ENCODE results near the gene PBXIP1.
"Not testable (repeated sequence)": the region's sequence is repeated elsewhere in the genome, so short reads cannot be mapped to it uniquely, and the experiment has no call there.

PBXIP1 gene

GRCh38 chr1:154999571-155000410 lies 43.9 kb upstream of the PBXIP1 start:
- no peaks in the 10 kb centered on the region for H3K27me3 Mint-ChIP-seq
- ATAC-seq (replicated peaks), result no peak

DNA sequence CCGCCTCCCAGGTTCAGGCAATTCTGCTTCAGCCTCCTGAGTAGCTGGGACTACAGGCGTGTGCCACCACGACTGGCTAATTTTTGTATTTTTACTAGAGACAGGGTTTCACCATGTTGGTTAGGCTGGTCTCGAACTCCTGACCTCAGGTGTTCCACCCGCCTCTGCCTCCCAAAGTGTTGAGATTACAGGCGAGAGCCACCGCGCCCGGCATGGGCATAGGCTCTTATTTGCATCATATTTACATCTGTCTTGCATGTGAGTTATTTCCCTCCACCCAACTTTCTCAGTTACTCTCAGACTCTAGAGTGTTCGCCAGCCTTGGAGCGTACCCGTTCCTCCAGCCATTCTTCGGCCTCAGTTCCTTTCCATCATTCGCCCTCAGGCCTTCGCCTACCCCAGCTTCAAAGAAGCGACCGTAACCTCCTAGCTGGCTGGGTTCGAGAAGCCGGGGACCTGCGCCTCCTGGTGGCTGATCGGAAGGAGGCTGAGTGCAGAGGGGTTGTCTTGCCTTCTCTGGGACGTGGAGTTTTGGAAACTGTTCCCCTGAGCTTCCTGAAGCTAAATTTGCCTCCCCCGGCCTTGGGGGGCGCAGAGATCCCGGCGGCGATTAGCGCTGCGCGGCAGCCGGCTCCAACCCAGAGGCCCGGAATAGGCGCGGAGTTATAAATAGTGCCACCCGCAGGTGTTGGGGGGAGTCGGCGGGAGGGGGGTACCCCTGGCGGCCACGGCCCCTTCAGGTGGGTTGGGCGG lies 43.1 kb upstream of the PBXIP1 start:
- DNase-seq, result peak; percentile 50 to 55 (median 50)
- no peaks in the 10 kb centered on the region for H3K27me3 Mint-ChIP-seq

More at GRCh38 chr1:154999571-155000410, 43.9 kb upstream of the PBXIP1 start:
- DNase-seq, result peak in 1 of 3 experiments; percentile 25
- H3K27ac Mint-ChIP-seq, result peak overlapping the region; percentile 74 to 88
- no peaks in the 10 kb centered on the region for H3K9me3 Mint-ChIP-seq
- H3K4me3 Mint-ChIP-seq, result peak overlapping the region; percentile 96 to 97
- peaks cover 21% of the 10 kb centered on the region for H3K36me3 Mint-ChIP-seq (ENCODE audit: insufficient read depth)
- H3K4me1 Mint-ChIP-seq (ENCODE audit: low read depth in 2 of 2), result peaks cover 29 to 34% of the 10 kb centered on the region in 2 donors

DNA sequence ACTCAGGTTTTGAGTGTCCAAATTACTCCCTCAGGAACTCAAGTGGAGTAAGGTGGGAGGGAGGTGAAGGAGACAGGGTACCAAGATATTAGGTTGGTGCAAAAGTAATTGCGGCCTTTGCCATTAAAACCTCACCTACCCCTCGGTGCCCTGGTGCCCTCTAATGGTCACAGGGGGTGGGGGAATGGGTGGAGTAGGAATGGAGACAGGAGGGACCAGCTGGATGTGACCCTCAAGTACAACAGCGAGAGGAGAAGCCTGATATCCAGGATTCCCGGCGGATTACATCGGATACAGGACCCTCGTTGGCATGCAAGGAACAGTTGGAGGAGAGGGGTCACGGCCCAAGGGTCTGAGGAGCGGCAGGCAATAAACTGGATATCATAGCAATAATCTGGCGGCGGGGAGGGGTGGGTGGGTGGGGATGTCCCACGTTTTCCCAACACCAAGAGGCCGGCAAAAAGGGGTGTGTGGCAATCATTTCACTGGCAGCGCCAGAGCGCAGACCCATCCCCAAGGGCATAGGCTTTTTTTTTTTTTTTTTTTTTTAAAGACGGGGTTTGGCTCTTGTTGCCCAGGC lies 42.4 kb upstream of the PBXIP1 start:
- Mint-ChIP-seq H3K9me3 (no peaks in the 10 kb centered on the region), H3K27ac (no peak overlapping the region), H3K27me3 (no peaks in the 10 kb centered on the region), H3K4me1 (ENCODE audit: low read depth in 2 of 2) (peaks cover 17 to 21% of the 10 kb centered on the region in 2 donors), H3K36me3 (ENCODE audit: insufficient read depth) (peaks cover 21% of the 10 kb centered on the region), H3K4me3 (peak overlapping the region; percentile 31 to 97)
- ATAC-seq (replicated peaks) (no peak), DNase-seq (no peak)

More for the DNA sequence above, 43.1 kb upstream of the PBXIP1 start:
- ATAC-seq (replicated peaks), result peak; percentile 3
- H3K4me3 Mint-ChIP-seq, result peak overlapping the region; percentile 96 to 97
- peaks cover 21% of the 10 kb centered on the region for H3K36me3 Mint-ChIP-seq (ENCODE audit: insufficient read depth)
- no peaks in the 10 kb centered on the region for H3K9me3 Mint-ChIP-seq
- peaks cover 23 to 26% of the 10 kb centered on the region in 2 donors for H3K4me1 Mint-ChIP-seq (ENCODE audit: low read depth in 2 of 2)
- peak overlapping the region; percentile 75 to 88 for H3K27ac Mint-ChIP-seq

DNA sequence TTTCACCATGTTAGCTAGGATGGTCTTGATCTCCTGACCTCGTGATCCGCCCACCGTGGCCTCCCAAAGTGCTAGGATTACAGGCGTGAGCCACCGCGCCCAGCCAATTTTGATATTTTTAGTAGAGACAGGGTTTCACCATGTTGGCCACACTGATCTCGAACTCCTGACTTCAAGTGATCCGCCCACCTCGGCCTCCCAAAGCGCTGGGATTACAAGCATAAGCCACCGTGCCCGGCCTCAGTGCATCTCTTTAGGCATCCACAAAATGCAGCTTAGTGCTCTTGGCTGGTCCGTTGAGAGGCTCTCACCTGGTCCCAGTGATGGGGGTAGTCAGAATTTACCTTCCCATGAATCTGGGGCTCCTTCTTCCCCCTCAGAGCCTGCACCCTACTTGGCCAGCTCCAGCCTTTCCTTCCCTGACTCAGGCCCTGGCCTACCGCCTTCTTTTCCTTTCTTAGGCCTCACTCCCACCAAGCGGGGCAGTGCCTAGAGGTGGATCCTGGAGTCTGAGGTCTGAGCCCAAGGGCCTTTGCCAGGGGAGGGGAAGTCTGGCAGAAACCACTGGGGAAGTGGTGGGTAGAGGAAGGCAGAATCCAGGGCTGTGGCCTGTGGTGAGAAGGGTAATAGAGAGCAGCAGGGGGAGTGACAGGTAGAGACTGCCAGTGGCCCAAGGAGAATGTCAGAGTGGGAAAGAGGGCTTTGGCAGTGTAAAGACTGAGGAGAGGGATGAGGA lies 41.2 kb upstream of the PBXIP1 start:
- no peaks in the 10 kb centered on the region for H3K27me3 Mint-ChIP-seq

DNA sequence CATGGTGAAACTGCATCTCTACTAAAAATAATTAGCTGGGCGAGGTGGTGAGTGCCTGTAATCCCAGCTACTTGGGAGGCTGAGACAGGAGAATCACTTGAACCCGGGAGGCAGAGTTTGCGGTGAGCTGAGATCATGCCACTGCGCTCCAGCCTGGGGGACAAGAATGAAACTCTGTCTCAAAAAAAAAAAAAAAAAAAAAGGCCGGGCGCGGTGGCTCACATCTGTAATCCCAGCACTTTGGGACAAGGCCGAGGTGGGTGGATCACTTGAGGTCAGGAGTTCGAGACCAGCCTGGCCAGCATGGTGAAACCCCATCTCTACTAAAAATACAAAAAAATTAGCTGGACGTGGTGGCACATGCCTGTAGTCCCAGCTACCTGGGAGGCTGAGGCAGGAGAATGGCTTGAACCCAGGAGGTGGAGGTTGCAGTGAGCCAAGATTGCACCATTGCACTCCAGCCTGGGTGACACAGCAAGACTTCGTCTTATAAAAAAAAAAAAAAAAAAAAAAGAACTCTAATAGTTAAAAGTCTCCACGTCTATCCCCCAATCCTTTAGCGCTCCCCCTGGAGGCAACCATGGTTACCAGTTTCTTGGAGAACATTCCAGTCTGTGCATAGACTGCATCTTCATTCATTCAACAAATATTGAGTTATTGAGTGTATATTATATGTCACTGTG lies 39.5 kb upstream of the PBXIP1 start:
- not testable (repeated sequence) for H3K27me3 Mint-ChIP-seq; H3K4me3 Mint-ChIP-seq; H3K9me3 Mint-ChIP-seq; DNase-seq; ATAC-seq (replicated peaks)
- peaks cover 12% of the 10 kb centered on the region for H3K36me3 Mint-ChIP-seq (ENCODE audit: insufficient read depth)
- H3K27ac Mint-ChIP-seq, result peak overlapping the region in 1 of 2 donors; percentile 49
- H3K4me1 Mint-ChIP-seq (ENCODE audit: low read depth in 2 of 2), result peaks cover 17 to 21% of the 10 kb centered on the region in 2 donors

More for the DNA sequence above, 41.2 kb upstream of the PBXIP1 start:
- no peak overlapping the region for H3K4me3 Mint-ChIP-seq
- peaks cover 17 to 21% of the 10 kb centered on the region in 2 donors for H3K4me1 Mint-ChIP-seq (ENCODE audit: low read depth in 2 of 2)
- no peaks in the 10 kb centered on the region for H3K9me3 Mint-ChIP-seq
- ATAC-seq (replicated peaks) (no peak), DNase-seq (no peak)
- peak overlapping the region in 1 of 2 donors; percentile 45 for H3K27ac Mint-ChIP-seq
- peaks cover 19% of the 10 kb centered on the region for H3K36me3 Mint-ChIP-seq (ENCODE audit: insufficient read depth)

GRCh38 chr1:154994591-154994990 lies 38.7 kb upstream of the PBXIP1 start:
- Mint-ChIP-seq H3K36me3 (ENCODE audit: insufficient read depth) (peaks cover 14% of the 10 kb centered on the region), H3K4me1 (ENCODE audit: low read depth in 2 of 2) (peaks cover 17 to 18% of the 10 kb centered on the region in 2 donors), H3K9me3 (no peaks in the 10 kb centered on the region), H3K4me3 (no peak overlapping the region), H3K27ac (peak overlapping the region in 1 of 2 donors; percentile 49), H3K27me3 (no peaks in the 10 kb centered on the region)
- ATAC-seq (replicated peaks), result no peak
- DNase-seq, result no peak

- Mint-ChIP-seq H3K36me3 (ENCODE audit: insufficient read depth) (peaks cover 14% of the 10 kb centered on the region), H3K4me1 (ENCODE audit: low read depth in 2 of 2) (peaks cover 19 to 20% of the 10 kb centered on the region in 2 donors), H3K27ac (peak overlapping the region in 1 of 2 donors; percentile 29), H3K27me3 (no peaks in the 10 kb centered on the region), H3K4me3 (no peak overlapping the region), H3K9me3 (no peaks in the 10 kb centered on the region)
- ATAC-seq (replicated peaks) (no peak), DNase-seq (no peak)
These were observed 38.3 kb upstream of the PBXIP1 start for GRCh38 chr1:154994269-154994587.

DNA sequence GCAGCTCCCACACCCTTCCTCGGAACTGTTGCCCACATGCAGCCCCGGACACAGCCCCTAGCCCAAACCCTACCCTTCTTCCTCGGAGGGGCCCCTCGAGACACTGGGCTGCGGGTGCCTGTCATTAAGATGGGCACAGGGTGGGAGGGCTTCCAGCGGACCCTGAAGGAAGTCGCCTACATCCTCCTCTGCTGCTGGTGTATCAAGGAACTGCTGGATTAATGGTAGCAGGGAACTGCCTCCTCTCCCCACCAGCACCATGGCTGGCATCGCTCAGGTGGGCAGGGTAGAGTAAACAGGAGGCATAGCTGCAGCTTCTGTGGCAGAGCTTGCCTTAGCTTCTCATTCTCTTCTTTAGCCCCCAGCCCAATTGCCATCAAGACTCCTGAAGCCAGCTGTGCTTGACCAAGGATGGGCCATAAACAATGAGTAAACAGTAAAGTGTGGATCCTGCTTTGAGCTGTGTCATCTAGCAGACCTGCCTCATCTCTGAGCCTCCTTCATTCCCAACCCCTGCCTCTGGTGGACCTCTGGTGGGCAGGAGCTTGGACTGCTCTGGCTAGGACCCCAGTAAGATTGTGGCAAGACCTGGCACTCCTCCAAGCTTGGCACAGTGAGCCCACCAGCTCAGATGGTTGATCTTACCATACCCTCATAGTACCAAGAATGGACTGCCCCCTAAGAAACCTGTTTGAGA lies 37.8 kb upstream of the PBXIP1 start, which contains the start of gene LENEP:
LENEP (plus strand) TSS at position 15 of the 697 bp plus-strand sequence; CDS start at position 37, 22 bp downstream.
- no peak for DNase-seq
- Mint-ChIP-seq H3K9me3 (no peaks in the 10 kb centered on the region), H3K4me3 (no peak within 1 kb of the TSS), H3K4me1 (ENCODE audit: low read depth in 2 of 2) (peaks cover 18 to 20% of the 10 kb centered on the region in 2 donors), H3K27ac (peak within 1 kb of the TSS in 1 of 2 donors; percentile 29), H3K36me3 (ENCODE audit: insufficient read depth) (peaks cover 14% of the 10 kb centered on the region), H3K27me3 (no peaks in the 10 kb centered on the region)
- no peak for ATAC-seq (replicated peaks)

GRCh38 chr1:154992721-154993571 lies 37.0 kb upstream of the PBXIP1 start:
- Mint-ChIP-seq H3K4me1 (ENCODE audit: low read depth in 2 of 2) (peaks cover 20 to 23% of the 10 kb centered on the region in 2 donors), H3K9me3 (no peaks in the 10 kb centered on the region), H3K4me3 (no peak overlapping the region), H3K27me3 (no peaks in the 10 kb centered on the region), H3K36me3 (ENCODE audit: insufficient read depth) (peaks cover 13% of the 10 kb centered on the region), H3K27ac (no peak overlapping the region)
- no peak for ATAC-seq (replicated peaks)
- DNase-seq, result no peak

DNA sequence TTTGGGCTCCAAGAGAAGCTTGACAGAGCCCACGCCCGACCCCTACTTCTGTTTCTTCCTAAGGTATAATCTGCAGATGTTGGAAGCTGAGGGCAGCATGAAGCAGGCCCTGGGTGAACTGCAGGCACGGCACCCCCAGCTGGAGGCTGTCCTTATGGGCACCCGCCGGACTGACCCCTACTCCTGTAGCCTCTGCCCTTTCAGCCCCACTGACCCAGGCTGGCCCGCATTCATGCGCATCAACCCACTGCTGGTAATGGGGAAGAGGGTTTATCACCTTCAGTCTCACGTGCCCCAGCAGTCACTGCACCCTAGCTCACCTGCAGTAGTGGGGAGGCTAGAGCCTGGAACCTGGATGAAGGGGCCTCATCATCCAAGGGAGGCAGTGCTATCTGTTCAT lies 34.4 kb upstream of the PBXIP1 start:
- no peak overlapping the region for H3K27ac Mint-ChIP-seq
- no peaks in the 10 kb centered on the region for H3K9me3 Mint-ChIP-seq
- H3K4me3 Mint-ChIP-seq, result no peak overlapping the region
- ATAC-seq (replicated peaks) (no peak), DNase-seq (no peak)
- H3K36me3 Mint-ChIP-seq (ENCODE audit: insufficient read depth), result peaks cover 25% of the 10 kb centered on the region
- peaks cover 15 to 21% of the 10 kb centered on the region in 2 donors for H3K4me1 Mint-ChIP-seq (ENCODE audit: low read depth in 2 of 2)
- no peaks in the 10 kb centered on the region for H3K27me3 Mint-ChIP-seq

DNA sequence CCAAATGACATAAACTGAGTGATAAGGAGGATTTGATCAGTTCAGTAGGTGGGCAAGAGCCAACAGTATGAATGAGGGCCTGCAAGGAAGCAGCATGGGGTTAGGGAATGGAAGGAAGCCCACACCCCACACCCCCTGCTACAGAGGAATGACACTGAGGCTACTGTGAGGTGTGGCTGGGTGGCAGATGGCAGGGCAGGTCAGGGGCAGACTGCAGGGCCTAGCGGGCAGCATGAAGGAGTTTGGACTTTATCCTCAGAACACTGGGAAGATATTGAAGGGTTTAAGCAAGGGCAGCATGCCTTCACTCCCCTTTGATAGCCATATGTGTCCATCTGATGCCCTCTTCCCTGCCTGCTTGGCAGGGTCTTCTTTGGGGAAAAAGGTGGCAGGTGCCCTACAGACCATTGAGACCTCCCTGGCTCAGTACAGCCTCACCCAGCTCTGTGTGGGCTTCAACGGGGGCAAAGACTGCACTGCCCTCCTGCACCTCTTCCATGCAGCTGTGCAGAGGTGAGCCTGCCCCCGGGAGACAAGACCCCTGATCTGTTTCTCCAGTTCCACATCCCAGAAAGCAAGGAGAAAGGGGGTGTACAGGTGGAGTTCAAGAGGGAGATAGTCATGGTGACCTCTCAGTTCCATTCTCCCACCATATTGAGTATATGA lies 33.4 kb upstream of the PBXIP1 start:
- Mint-ChIP-seq H3K27me3 (no peaks in the 10 kb centered on the region), H3K4me3 (no peak overlapping the region), H3K27ac (no peak overlapping the region), H3K4me1 (ENCODE audit: low read depth in 2 of 2) (peaks cover 16 to 23% of the 10 kb centered on the region in 2 donors), H3K9me3 (no peaks in the 10 kb centered on the region), H3K36me3 (ENCODE audit: insufficient read depth) (peaks cover 27% of the 10 kb centered on the region)
- no peak for DNase-seq
- ATAC-seq (replicated peaks), result no peak
